GM23248 (cell line): ENCODE results near the gene NLRC5. TPM values are rescaled to one million over a fixed set of nuclear protein-coding genes. Genes with fewer than 3 reads are reported as not detected.

ENCODE experiments used
- DNase-seq: peaks from one replicate; pipeline ENCODE4 v3.0.0-alpha.2; 2015
- H2AFZ ChIP-seq: fragments of 200-600 bp; sonication (generic); 2 replicates; pipeline ENCODE4 v1.6.1; 2016; ENCODE audit warnings: antibody characterized with exemption
- H3F3A ChIP-seq: fragments of 200-600 bp; sonication (generic); 2 replicates; pipeline ENCODE4 v1.6.1; 2016; ENCODE audit warnings: mild to moderate bottlenecking, antibody characterized with exemption, mixed run types; ENCODE audit not compliant: insufficient read depth
- H3K27ac ChIP-seq: fragments of 200-600 bp; sonication (generic); 2 replicates; pipeline ENCODE4 v1.5.1; 2016; ENCODE audit warnings: mild to moderate bottlenecking
- H3K27me3 ChIP-seq: fragments of 200-600 bp; sonication (generic); replicated peaks from 2 replicates; pipeline ENCODE4 v1.6.1; 2016; ENCODE audit warnings: mild to moderate bottlenecking; ENCODE audit not compliant: insufficient read depth
- H3K36me3 ChIP-seq: fragments of 200-600 bp; sonication (generic); 2 replicates; pipeline ENCODE4 v1.6.1; 2016; ENCODE audit warnings: low read depth, mild to moderate bottlenecking
- H3K4me1 ChIP-seq: fragments of 200-600 bp; sonication (generic); 2 replicates; pipeline ENCODE4 v1.6.1; 2016; ENCODE audit warnings: mild to moderate bottlenecking; ENCODE audit not compliant: insufficient read depth
- H3K4me2 ChIP-seq: fragments of 200-600 bp; sonication (generic); one replicate; pipeline ENCODE4 v1.6.1; 2016; ENCODE audit warnings: mild to moderate bottlenecking; ENCODE audit not compliant: unreplicated experiment
- H3K4me3 ChIP-seq: fragments of 200-600 bp; sonication (generic); 2 replicates; pipeline ENCODE4 v1.5.1; 2016; ENCODE audit warnings: mild to moderate bottlenecking
- H3K79me2 ChIP-seq: fragments of 200-600 bp; sonication (generic); 2 replicates; pipeline ENCODE4 v1.6.1; 2016; ENCODE audit warnings: mild to moderate bottlenecking; ENCODE audit not compliant: insufficient read depth
- H3K9ac ChIP-seq: fragments of 200-600 bp; sonication (generic); 2 replicates; pipeline ENCODE4 v1.6.1; 2016; ENCODE audit warnings: mild to moderate bottlenecking
- H3K9me2 ChIP-seq: fragments of 200-600 bp; sonication (generic); 2 replicates; pipeline ENCODE4 v1.6.1; 2016; ENCODE audit warnings: mixed run types, mild to moderate bottlenecking, moderate library complexity; ENCODE audit not compliant: insufficient read depth
- H3K9me3 ChIP-seq: fragments of 200-600 bp; sonication (generic); one replicate; pipeline ENCODE4 v1.6.1; 2017; ENCODE audit warnings: low read depth
- H4K20me1 ChIP-seq: fragments of 200-600 bp; sonication (generic); 2 replicates; pipeline ENCODE4 v1.6.0; 2016; ENCODE audit not compliant: insufficient read depth
- EZH2 ChIP-seq: fragments of 200-600 bp; sonication (generic); IDR thresholded peaks from 2 replicates; pipeline ENCODE4 v1.6.1; 2018; ENCODE audit warnings: antibody characterized with exemption, mild to moderate bottlenecking; ENCODE audit not compliant: insufficient read depth, poor library complexity, severe bottlenecking
- EZH2phosphoT487 ChIP-seq: fragments of 200-600 bp; sonication (generic); IDR thresholded peaks from 2 replicates; pipeline ENCODE4 v1.6.1; 2018; ENCODE audit warnings: antibody characterized with exemption, moderate library complexity, mild to moderate bottlenecking, low read depth; ENCODE audit not compliant: insufficient read depth
- WGBS, 2 experiments: methylation state at CpG; one replicate each; pipeline ENCODE4 v1.1.6; 2015 to 2017; ENCODE audit warnings: low lambda C conversion rate in 2 of 2, low coverage in 1 of 2; ENCODE audit errors: missing lambda C conversion rate in 2 of 2; 5-methylcytosine and 5-hydroxymethylcytosine counted together
- in situ Hi-C: fragments of 300-500 bp; cut with MboI; formaldehyde crosslinking; loops from 2 replicates; pipeline ENCODE4 v1.15.0; 2020
- polyA plus RNA-seq: library from polyadenylated mRNA; unstranded; fragments of >200 nt; fragmentation: Nextera tagmentation; extraction: Ambion mirVana; gene quantifications from 2 replicates; pipeline ENCODE4 v1.2.1, GENCODE V29; 2016
- total RNA-seq: library from RNA; depleted of rRNA; stranded (reverse); fragments of >200 nt; shearing (Covaris generic); gene quantifications from 2 replicates; pipeline ENCODE4 v1.2.3, GENCODE V29; 2014

Gene NLRC5
- total and polyA plus RNA-seq, 2 experiments from 2014 or later, result 10.6 to 17.1 TPM

DNA sequence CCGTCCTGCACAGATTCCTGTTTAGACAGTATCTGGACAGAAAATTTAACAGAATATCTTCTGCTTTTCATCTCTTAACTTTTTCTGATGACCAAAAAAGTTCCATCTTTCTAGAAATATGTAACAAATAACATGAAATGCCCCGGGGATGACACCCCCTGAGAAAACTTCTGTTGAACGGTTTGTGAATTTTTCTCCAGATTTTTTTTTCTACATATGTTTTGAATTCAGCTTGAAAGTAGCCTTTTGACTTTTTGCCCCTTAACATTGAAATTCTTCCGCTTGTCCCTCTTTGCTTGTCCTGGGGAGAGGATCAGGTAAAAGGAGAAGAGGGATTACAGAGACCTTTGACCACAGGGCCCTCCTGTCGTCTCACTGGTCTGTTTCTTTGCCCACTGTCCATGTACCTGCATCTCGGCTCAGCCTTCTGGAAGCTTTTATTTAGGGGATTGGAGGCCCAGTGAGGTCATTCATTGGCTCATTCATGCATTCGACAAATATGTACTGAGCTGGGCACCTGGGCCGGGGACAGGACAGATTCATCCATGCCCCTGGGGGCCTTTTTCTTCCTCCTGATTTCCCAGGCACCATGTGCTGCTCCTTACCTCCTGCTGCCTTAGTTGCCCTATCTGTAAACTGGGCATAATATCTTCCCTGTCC lies 83.4 kb downstream of the NLRC5 start:
- H3K4me1 ChIP-seq, result peaks cover 7% of the 10 kb centered on the region
- no peaks in the 10 kb centered on the region for H3K9me2 ChIP-seq
- 0 out of 2 replicates have a peak overlapping the region, but pooled peaks have one; percentile 30 for H3K27ac ChIP-seq
- H3K4me3 ChIP-seq, result no peak overlapping the region
- no peaks in the 10 kb centered on the region for H3K36me3 ChIP-seq
- H3F3A ChIP-seq, result peaks cover 9% of the 10 kb centered on the region; the same call in 1 of the 2 replicates
- H3K9me3 ChIP-seq, result no peaks in the 10 kb centered on the region
- no peak for DNase-seq
- 59 to 61% methylated on average over 8 of the region's 8 CpGs for WGBS, 2 experiments
- no peak overlapping the region for H3K4me2 ChIP-seq
- H3K9ac ChIP-seq, result no peak overlapping the region
- in situ Hi-C loops, result no loop called here
- TF ChIP-seq EZH2phosphoT487 (no peak), EZH2 (no peak)
- no peaks in the 10 kb centered on the region for H4K20me1 ChIP-seq
- H2AFZ ChIP-seq, result no peak overlapping the region
- H3K79me2 ChIP-seq, result no peaks in the 10 kb centered on the region
- H3K27me3 ChIP-seq, result no peaks in the 10 kb centered on the region

DNA sequence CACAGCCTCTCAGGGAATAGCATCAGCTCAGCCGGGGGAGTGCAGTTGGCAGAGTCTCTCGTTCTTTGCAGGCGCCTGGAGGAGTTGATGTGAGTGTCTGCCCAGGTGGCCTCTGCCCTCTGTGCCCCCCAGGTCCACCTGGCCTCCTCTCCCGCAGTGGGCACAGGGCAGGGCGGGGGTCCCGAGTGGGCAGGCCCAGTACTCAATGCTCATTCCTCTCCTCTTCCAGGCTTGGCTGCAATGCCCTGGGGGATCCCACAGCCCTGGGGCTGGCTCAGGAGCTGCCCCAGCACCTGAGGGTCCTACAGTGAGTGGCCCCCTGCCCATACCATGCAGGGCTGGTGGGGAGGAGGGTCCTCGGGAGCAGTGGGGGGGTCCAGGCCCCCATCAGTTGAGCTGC lies 88.4 kb downstream of the NLRC5 start:
- no peaks in the 10 kb centered on the region for H4K20me1 ChIP-seq
- H2AFZ ChIP-seq, result no peak overlapping the region
- 72 to 78% methylated on average over 6 to 7 of the region's 7 CpGs for WGBS, 2 experiments
- no peaks in the 10 kb centered on the region for H3K79me2 ChIP-seq
- H3K4me2 ChIP-seq, result no peak overlapping the region
- no peaks in the 10 kb centered on the region for H3K4me1 ChIP-seq
- no peaks in the 10 kb centered on the region for H3K36me3 ChIP-seq
- in situ Hi-C loops, result no loop called here
- H3K4me3 ChIP-seq, result no peak overlapping the region
- H3F3A ChIP-seq, result no peaks in the 10 kb centered on the region
- H3K9me2 ChIP-seq, result no peaks in the 10 kb centered on the region
- TF ChIP-seq EZH2, result no peak
- no peak for TF ChIP-seq EZH2phosphoT487
- no peaks in the 10 kb centered on the region for H3K9me3 ChIP-seq
- no peaks in the 10 kb centered on the region for H3K27me3 ChIP-seq
- no peak overlapping the region for H3K9ac ChIP-seq
- H3K27ac ChIP-seq, result no peak overlapping the region
- DNase-seq, result no peak

DNA sequence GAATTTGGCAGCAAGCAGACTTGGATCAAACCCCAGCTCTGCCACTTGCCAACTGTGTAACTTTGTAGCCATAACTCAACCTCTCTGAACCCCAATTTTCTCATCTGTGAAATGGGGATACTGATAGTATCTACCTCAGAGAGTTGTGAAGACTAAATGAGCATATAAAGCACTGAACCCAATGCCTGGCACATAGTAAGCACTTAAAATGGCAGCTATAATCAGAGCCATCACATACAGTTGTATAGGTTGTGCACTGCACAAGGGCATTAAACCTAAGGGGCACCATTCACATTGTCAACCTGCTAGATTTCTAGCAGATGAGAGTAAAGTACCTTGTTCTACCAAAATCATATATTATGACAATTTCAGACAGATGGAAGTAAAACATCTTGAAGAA lies 92.4 kb downstream of the NLRC5 start:
- no peak for DNase-seq
- in situ Hi-C loops, result no loop called here
- TF ChIP-seq EZH2phosphoT487 (no peak), EZH2 (no peak)

DNA sequence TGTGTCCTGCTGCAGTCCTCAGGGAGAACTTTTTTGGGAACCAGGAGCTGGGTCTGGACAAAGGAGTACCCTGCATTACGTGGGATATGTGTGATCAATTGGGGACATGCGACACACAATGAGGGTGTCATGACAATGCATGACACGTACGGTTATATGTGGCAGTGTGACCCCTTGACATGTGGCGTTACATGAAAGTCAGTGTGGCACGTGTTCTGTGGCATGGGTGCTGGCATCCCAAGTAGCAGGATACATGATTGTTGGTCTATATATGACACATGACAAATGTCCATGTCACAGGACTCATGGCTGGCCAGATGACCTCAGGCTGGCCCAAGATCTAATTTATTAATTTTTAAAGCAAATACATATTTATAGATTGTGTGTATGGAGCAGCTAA lies 93.3 kb downstream of the NLRC5 start:
- Histone ChIP-seq H3F3A (no peaks in the 10 kb centered on the region), H3K27ac (no peak overlapping the region), H3K4me1 (no peaks in the 10 kb centered on the region), H3K27me3 (no peaks in the 10 kb centered on the region), H3K9me3 (no peaks in the 10 kb centered on the region), H4K20me1 (no peaks in the 10 kb centered on the region), H3K4me2 (no peak overlapping the region), H2AFZ (no peak overlapping the region), H3K4me3 (no peak overlapping the region), H3K9ac (no peak overlapping the region), H3K79me2 (no peaks in the 10 kb centered on the region), H3K36me3 (no peaks in the 10 kb centered on the region), H3K9me2 (no peaks in the 10 kb centered on the region)
- WGBS, 2 experiments, result 89 to 96% methylated on average over 6 of the region's 6 CpGs
- DNase-seq, result no peak
- in situ Hi-C loops, result no loop called here
- no peak for TF ChIP-seq EZH2
- no peak for TF ChIP-seq EZH2phosphoT487

More for the DNA sequence above, 92.4 kb downstream of the NLRC5 start:
- Histone ChIP-seq H3K9me3 (no peaks in the 10 kb centered on the region), H3K79me2 (no peaks in the 10 kb centered on the region), H3K4me3 (no peak overlapping the region), H3K4me2 (no peak overlapping the region), H3K9ac (no peak overlapping the region), H3K9me2 (no peaks in the 10 kb centered on the region), H3K27me3 (no peaks in the 10 kb centered on the region), H3F3A (no peaks in the 10 kb centered on the region), H3K36me3 (no peaks in the 10 kb centered on the region), H2AFZ (no peak overlapping the region), H3K27ac (no peak overlapping the region), H3K4me1 (no peaks in the 10 kb centered on the region), H4K20me1 (no peaks in the 10 kb centered on the region)
